ENCODE data around the gene CGB7. TPM values are rescaled to one million over a fixed set of nuclear protein-coding genes. Genes with fewer than 3 reads are reported as not detected.

The CGB7 gene
- total and polyA plus RNA-seq, 9 of the 15 experiments (the other 6 are each of a cell fraction or from before 2014, with no cell fraction given): not detected

DNA sequence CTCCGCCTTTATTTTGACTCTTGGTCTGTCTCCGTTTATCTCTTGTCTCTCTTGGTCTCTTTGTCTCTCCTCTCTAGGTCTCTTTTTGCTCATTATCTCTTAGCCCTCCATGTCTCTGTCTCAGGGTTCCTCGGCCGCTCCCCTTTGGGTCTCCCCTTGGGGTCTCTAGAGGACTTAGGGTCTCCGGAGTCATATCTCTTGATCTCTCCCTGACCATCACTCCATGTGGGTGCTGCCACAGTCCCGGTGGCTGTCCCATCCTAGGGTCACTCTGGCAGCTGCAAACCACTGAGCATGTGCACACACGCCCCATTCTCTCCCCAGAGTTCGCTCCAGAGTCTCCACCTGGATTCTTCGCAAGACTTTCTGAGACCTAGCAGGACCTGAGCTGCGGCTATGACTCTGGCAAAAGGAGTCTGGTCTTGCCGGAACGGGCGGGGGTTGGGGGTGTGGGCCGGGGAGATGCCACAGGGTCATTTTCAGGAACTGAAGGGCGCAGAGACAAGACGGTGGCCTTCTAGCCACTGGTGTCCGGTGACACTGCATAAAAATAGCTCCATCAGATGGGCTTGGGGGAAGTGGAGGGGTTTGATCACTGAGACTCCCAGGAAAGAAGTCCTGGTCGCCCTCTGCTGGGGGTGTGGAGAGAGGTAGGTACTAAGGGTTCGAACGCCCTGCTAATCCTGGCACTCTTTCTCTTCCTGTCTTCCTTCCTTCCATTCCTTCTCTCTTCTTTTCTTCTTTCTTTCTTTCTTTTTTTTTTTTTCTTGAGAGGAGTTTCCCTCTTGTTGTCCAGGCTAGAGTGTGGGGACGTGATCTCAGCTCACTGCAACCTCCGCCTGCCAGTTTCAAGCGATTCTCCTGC, 16.2 kb upstream of the CGB7 start (continued):
- TF ChIP-seq PCBP1 (IDR thresholded peaks at IDR 0.05; ENCODE audit: low read depth, low read length, poor library complexity, severe bottlenecking) (no peak), EGR1 (conservative IDR thresholded peaks at IDR 0.05) (no peak; the same call in 1 of the 2 replicates), ZKSCAN8 (CRISPR knock-in tag; IDR thresholded peaks at IDR 0.05) (no peak), SMAD3 (CRISPR knock-in tag; conservative IDR thresholded peaks at IDR 0.05) (no peak), FOXJ2 (tag; IDR thresholded peaks at IDR 0.05) (no peak), BRF2 (IDR thresholded peaks at IDR 0.05; ENCODE audit: borderline replicate concordance, insufficient read depth, insufficient read length) (no peak), DDX20 (tag; IDR thresholded peaks at IDR 0.05; ENCODE audit: low read depth) (no peak), ZNF316 (IDR thresholded peaks at IDR 0.05) (peak; percentile 86), ZNF408 (CRISPR knock-in tag; IDR thresholded peaks at IDR 0.05; ENCODE audit: low read depth) (no peak), BCOR (IDR thresholded peaks at IDR 0.05) (peak; percentile 61), NFIC (IDR thresholded peaks at IDR 0.05) (peak; percentile 17; the same call in 1 of the 2 replicates), EHMT2 (IDR thresholded peaks at IDR 0.05) (no peak), RBM15 (IDR thresholded peaks at IDR 0.05; ENCODE audit: insufficient read depth, low read length) (no peak), CBX2 (IDR thresholded peaks at IDR 0.05; ENCODE audit: insufficient read depth, low read length, poor library complexity, severe bottlenecking) (no peak), ZNF217 (CRISPR knock-in tag; IDR thresholded peaks at IDR 0.05) (no peak), NR3C1 (CRISPR knock-in tag; IDR thresholded peaks at IDR 0.05) (no peak), CHD4 (IDR thresholded peaks at IDR 0.05; ENCODE audit: insufficient read depth, insufficient replicate concordance, low read depth, low read length, poor library complexity, severe bottlenecking) (no peak), ZBTB40 (IDR thresholded peaks at IDR 0.05) (0 out of 2 replicates have a peak, but pooled peaks have one; percentile 51), ZBTB40 (CRISPR knock-in tag; IDR thresholded peaks at IDR 0.05) (no peak)
